Kidney epithelial cell (primary cell): ENCODE data around the gene BRINP3. TPM values are rescaled to one million over a fixed set of nuclear protein-coding genes. Genes with fewer than 3 reads are reported as not detected.

ENCODE experiments used
- DNase-seq: peaks from one replicate; pipeline ENCODE4 v3.0.0-alpha.2; 2010; ENCODE audit warnings: low read depth
- H3K27me3 ChIP-seq: 2 replicates; pipeline ENCODE4 v1.6.0; 2011; ENCODE audit warnings: low read length; ENCODE audit not compliant: control insufficient read depth, insufficient read depth
- H3K36me3 ChIP-seq: 2 replicates; pipeline ENCODE4 v1.5.1; 2011; ENCODE audit warnings: low read length; ENCODE audit not compliant: control insufficient read depth, insufficient read depth
- H3K4me3 ChIP-seq: 2 replicates; pipeline ENCODE4 v1.5.1; 2011; ENCODE audit warnings: low read depth, mild to moderate bottlenecking, control low read depth, low read length
- CTCF ChIP-seq: IDR thresholded peaks from 2 replicates; pipeline ENCODE4 v1.5.1; 2011; ENCODE audit warnings: mild to moderate bottlenecking, moderate library complexity, low read length, control low read depth, inconsistent platforms; ENCODE audit not compliant: insufficient read depth, poor library complexity, severe bottlenecking
- total RNA-seq: library from RNA; depleted of rRNA; stranded (reverse); fragments of >200 nt; gene quantifications from 2 replicates; pipeline ENCODE4 v1.2.3, GENCODE V29; 2015

The BRINP3 gene
- total RNA-seq, 1 donor from 2014 or later: 0.04 TPM

GRCh38 chr1:190338829-190339228 lies 138.8 kb downstream of the BRINP3 start:
- H3K4me3 ChIP-seq: no peak overlapping the region
- no peak for TF ChIP-seq CTCF
- no peaks in the 10 kb centered on the region for H3K36me3 ChIP-seq
- H3K27me3 ChIP-seq: no peaks in the 10 kb centered on the region
- DNase-seq: no peak

- no peak for DNase-seq
- Histone ChIP-seq H3K27me3 (no peaks in the 10 kb centered on the region), H3K4me3 (no peak overlapping the region), H3K36me3 (no peaks in the 10 kb centered on the region)
- no peak for TF ChIP-seq CTCF
These were observed 148.8 kb downstream of the BRINP3 start for GRCh38 chr1:190328871-190329270.

GRCh38 chr1:190328361-190328760 lies 149.3 kb downstream of the BRINP3 start:
- Histone ChIP-seq H3K27me3 (no peaks in the 10 kb centered on the region), H3K36me3 (no peaks in the 10 kb centered on the region), H3K4me3 (no peak overlapping the region)
- no peak for DNase-seq
- no peak for TF ChIP-seq CTCF

- Histone ChIP-seq H3K27me3 (no peaks in the 10 kb centered on the region), H3K36me3 (no peaks in the 10 kb centered on the region), H3K4me3 (no peak overlapping the region)
- no peak for DNase-seq
- no peak for TF ChIP-seq CTCF
These were observed 150.4 kb downstream of the BRINP3 start for GRCh38 chr1:190327271-190327670.

GRCh38 chr1:190323530-190323929 lies 154.1 kb downstream of the BRINP3 start:
- no peak for TF ChIP-seq CTCF
- Histone ChIP-seq H3K36me3 (no peaks in the 10 kb centered on the region), H3K27me3 (no peaks in the 10 kb centered on the region), H3K4me3 (no peak overlapping the region)
- DNase-seq: no peak

- DNase-seq: no peak
- no peak for TF ChIP-seq CTCF
- H3K27me3 ChIP-seq: no peaks in the 10 kb centered on the region
- no peaks in the 10 kb centered on the region for H3K36me3 ChIP-seq
- H3K4me3 ChIP-seq: no peak overlapping the region
These were observed 155.4 kb downstream of the BRINP3 start for GRCh38 chr1:190322274-190322673.
